HepG2 (cell line): Measurements from ENCODE around the gene CTDNEP1. TPM values are rescaled to one million over a fixed set of nuclear protein-coding genes. Genes with fewer than 3 reads are reported as not detected.

ENCODE experiments used
- ARNT ChIP-seq: fragments of 450-650 bp; IDR thresholded peaks from 2 replicates; pipeline ENCODE4 v1.6.1; 2017
- CREM ChIP-seq, 2 experiments: sonication (generic) in 1 of 2; formaldehyde crosslinking in 1 of 2; IDR thresholded peaks; 2 replicates each; pipeline versions ENCODE4 v1.4.0 to v1.6.1; 2016 to 2020; ENCODE audit warnings: antibody characterized with exemption in 1 of 2, mild to moderate bottlenecking in 1 of 2, missing genetic modification reagents in 1 of 2
- FOXK1 ChIP-seq: sonication (generic); formaldehyde crosslinking; IDR thresholded peaks from 2 replicates; pipeline ENCODE4 v1.4.0; 2020; ENCODE audit warnings: low read depth, missing genetic modification reagents, borderline replicate concordance
- FOXP4 ChIP-seq: sonication (generic); formaldehyde crosslinking; IDR thresholded peaks from 2 replicates; pipeline ENCODE4 v1.4.0; 2020; ENCODE audit warnings: missing genetic modification reagents
- GPBP1L1 ChIP-seq: sonication (generic); formaldehyde crosslinking; IDR thresholded peaks from 2 replicates; pipeline ENCODE4 v1.5.0; 2020; ENCODE audit warnings: mild to moderate bottlenecking, missing genetic modification reagents
- HNRNPLL ChIP-seq: fragments of 200-400 bp; formaldehyde crosslinking; IDR thresholded peaks from 2 replicates; pipeline ENCODE4 v1.6.1; 2017; ENCODE audit warnings: mild to moderate bottlenecking, low read depth, low read length; ENCODE audit not compliant: poor library complexity, severe bottlenecking
- KLF13 ChIP-seq: sonication (generic); formaldehyde crosslinking; IDR thresholded peaks from 2 replicates; pipeline ENCODE4 v1.4.0; 2020; ENCODE audit warnings: mild to moderate bottlenecking, missing genetic modification reagents
- KLF16 ChIP-seq, 2 experiments: sonication (generic) in 1 of 2; formaldehyde crosslinking in 1 of 2; IDR thresholded peaks; 2 replicates each; pipeline versions ENCODE4 v1.6.1 to v1.8.0; 2016 to 2023; ENCODE audit warnings: missing genetic modification reagents in 2 of 2, missing compliant biosample characterization in 1 of 2
- NKX3-1 ChIP-seq: sonication (generic); formaldehyde crosslinking; IDR thresholded peaks from 2 replicates; pipeline ENCODE4 v1.5.0; 2020; ENCODE audit warnings: missing genetic modification reagents
- PITX1 ChIP-seq: sonication (generic); formaldehyde crosslinking; IDR thresholded peaks from 2 replicates; pipeline ENCODE4 v1.5.1; 2020; ENCODE audit warnings: mild to moderate bottlenecking, missing genetic modification reagents
- POGZ ChIP-seq: sonication (generic); formaldehyde crosslinking; IDR thresholded peaks from 2 replicates; pipeline ENCODE4 v1.4.0; 2020; ENCODE audit warnings: mild to moderate bottlenecking, missing genetic modification reagents
- PTBP1 ChIP-seq: fragments of 200-400 bp; formaldehyde crosslinking; IDR thresholded peaks from 2 replicates; pipeline ENCODE4 v1.6.1; 2018; ENCODE audit warnings: low read length, low read depth; ENCODE audit not compliant: poor library complexity, severe bottlenecking
- STAT5B ChIP-seq: sonication (generic); formaldehyde crosslinking; IDR thresholded peaks from 2 replicates; pipeline ENCODE4 v1.4.0; 2020; ENCODE audit warnings: missing genetic modification reagents
- TIGD3 ChIP-seq: sonication (generic); formaldehyde crosslinking; IDR thresholded peaks from 2 replicates; pipeline ENCODE4 v1.5.1; 2020; ENCODE audit warnings: mild to moderate bottlenecking, missing genetic modification reagents, borderline replicate concordance
- ZNF510 ChIP-seq: sonication (generic); formaldehyde crosslinking; IDR thresholded peaks from 2 replicates; pipeline ENCODE4 v1.4.0; 2020; ENCODE audit warnings: low read depth, mild to moderate bottlenecking, missing genetic modification reagents
- ZNF724P ChIP-seq: sonication (generic); formaldehyde crosslinking; IDR thresholded peaks from 2 replicates; pipeline ENCODE4 v1.8.0; 2022; ENCODE audit warnings: missing genetic modification reagents, borderline replicate concordance
- polyA plus RNA-seq, 8 experiments: library from polyadenylated mRNA; depleted of rRNA in 3 of 8; stranded (reverse) in 7 of 8; unstranded in 1 of 8; fragments of >200 nt; fragmentation: Illumina TruSeq in 4 of 8; extraction: Trizol in 4 of 8; gene quantifications; 2 replicates each; pipeline versions ENCODE4 v1.2.1 to v1.2.3, GENCODE V29; 2011 to 2016; ENCODE audit warnings: low read depth in 4 of 8, missing spikeins in 1 of 8, mixed read lengths in 1 of 8; ENCODE audit not compliant: insufficient read depth in 1 of 8
- total RNA-seq, 5 experiments: library from RNA; depleted of rRNA; stranded (reverse); fragments of >200 nt; fragmentation: Illumina TruSeq; extraction: Trizol; gene quantifications; 2 replicates each; pipeline ENCODE4 v1.2.3, GENCODE V29; 2016; ENCODE audit warnings: low read depth in 1 of 5
- TF ChIP-seq, protein P1 (sequence below): fragments of 450-650 bp; IDR thresholded peaks from 2 replicates; pipeline ENCODE4 v1.6.1; 2017; ENCODE audit warnings: mild to moderate bottlenecking
- TF ChIP-seq, protein P2 (sequence below): sonication (generic); formaldehyde crosslinking; IDR thresholded peaks from 2 replicates; pipeline ENCODE4 v1.8.1; 2022; ENCODE audit warnings: low read depth, mild to moderate bottlenecking, missing genetic modification reagents

CTDNEP1 gene
- total and polyA plus RNA-seq, 2 of the 13 experiments (the other 11 are each of a cell fraction or from before 2014, with no cell fraction given) = 19.8 to 118 TPM

- no peak for TF ChIP-seq STAT5B
- TF ChIP-seq ARNT = no peak
- TF ChIP-seq TIGD3 = no peak
- TF ChIP-seq PTBP1 = no peak
- TF ChIP-seq, protein P1, sequence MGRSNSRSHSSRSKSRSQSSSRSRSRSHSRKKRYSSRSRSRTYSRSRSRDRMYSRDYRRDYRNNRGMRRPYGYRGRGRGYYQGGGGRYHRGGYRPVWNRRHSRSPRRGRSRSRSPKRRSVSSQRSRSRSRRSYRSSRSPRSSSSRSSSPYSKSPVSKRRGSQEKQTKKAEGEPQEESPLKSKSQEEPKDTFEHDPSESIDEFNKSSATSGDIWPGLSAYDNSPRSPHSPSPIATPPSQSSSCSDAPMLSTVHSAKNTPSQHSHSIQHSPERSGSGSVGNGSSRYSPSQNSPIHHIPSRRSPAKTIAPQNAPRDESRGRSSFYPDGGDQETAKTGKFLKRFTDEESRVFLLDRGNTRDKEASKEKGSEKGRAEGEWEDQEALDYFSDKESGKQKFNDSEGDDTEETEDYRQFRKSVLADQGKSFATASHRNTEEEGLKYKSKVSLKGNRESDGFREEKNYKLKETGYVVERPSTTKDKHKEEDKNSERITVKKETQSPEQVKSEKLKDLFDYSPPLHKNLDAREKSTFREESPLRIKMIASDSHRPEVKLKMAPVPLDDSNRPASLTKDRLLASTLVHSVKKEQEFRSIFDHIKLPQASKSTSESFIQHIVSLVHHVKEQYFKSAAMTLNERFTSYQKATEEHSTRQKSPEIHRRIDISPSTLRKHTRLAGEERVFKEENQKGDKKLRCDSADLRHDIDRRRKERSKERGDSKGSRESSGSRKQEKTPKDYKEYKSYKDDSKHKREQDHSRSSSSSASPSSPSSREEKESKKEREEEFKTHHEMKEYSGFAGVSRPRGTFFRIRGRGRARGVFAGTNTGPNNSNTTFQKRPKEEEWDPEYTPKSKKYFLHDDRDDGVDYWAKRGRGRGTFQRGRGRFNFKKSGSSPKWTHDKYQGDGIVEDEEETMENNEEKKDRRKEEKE = no peak
- no peak for TF ChIP-seq HNRNPLL
- TF ChIP-seq, protein P2, sequence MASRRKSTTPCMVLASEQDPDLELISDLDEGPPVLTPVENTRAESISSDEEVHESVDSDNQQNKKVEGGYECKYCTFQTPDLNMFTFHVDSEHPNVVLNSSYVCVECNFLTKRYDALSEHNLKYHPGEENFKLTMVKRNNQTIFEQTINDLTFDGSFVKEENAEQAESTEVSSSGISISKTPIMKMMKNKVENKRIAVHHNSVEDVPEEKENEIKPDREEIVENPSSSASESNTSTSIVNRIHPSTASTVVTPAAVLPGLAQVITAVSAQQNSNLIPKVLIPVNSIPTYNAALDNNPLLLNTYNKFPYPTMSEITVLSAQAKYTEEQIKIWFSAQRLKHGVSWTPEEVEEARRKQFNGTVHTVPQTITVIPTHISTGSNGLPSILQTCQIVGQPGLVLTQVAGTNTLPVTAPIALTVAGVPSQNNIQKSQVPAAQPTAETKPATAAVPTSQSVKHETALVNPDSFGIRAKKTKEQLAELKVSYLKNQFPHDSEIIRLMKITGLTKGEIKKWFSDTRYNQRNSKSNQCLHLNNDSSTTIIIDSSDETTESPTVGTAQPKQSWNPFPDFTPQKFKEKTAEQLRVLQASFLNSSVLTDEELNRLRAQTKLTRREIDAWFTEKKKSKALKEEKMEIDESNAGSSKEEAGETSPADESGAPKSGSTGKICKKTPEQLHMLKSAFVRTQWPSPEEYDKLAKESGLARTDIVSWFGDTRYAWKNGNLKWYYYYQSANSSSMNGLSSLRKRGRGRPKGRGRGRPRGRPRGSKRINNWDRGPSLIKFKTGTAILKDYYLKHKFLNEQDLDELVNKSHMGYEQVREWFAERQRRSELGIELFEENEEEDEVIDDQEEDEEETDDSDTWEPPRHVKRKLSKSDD (CRISPR knock-in tag) = no peak
- peak; percentile 69; the same call in 1 of the 2 replicates for TF ChIP-seq PITX1 (CRISPR knock-in tag)
- TF ChIP-seq NKX3-1 (CRISPR knock-in tag) = no peak
- peak; percentile 53; the same call in 1 of the 2 replicates for TF ChIP-seq POGZ (CRISPR knock-in tag)
- no peak for TF ChIP-seq ZNF724P (CRISPR knock-in tag)
- no peak for TF ChIP-seq GPBP1L1
- TF ChIP-seq KLF13 = no peak
- peak; percentile 61; the same call in 1 of the 2 replicates for TF ChIP-seq CREM (IDR thresholded peaks at IDR 0.05)
- no peak for TF ChIP-seq CREM (CRISPR knock-in tag; IDR thresholded peaks at IDR 0.05)
- peak; percentile 12; the same call in 1 of the 2 replicates for TF ChIP-seq FOXK1 (CRISPR knock-in tag)
- no peak for TF ChIP-seq ZNF510 (CRISPR knock-in tag)
- TF ChIP-seq FOXP4 = peak; percentile 40; the same call in 1 of the 2 replicates
- TF ChIP-seq KLF16 (CRISPR knock-in tag; IDR thresholded peaks at IDR 0.05) = peak in 1 of 2 experiments; percentile 32; a peak in 1 of 4 replicates
These were observed 7.4 kb upstream of the CTDNEP1 start (continued) for GRCh38 chr17:7258731-7259554.
